ENCODE results near the gene MYBPHL. TPM values are rescaled to one million over a fixed set of nuclear protein-coding genes. Genes with fewer than 3 reads are reported as not detected.

Gene MYBPHL
- total RNA-seq, 4 donors from 2014 or later: 0.46 TPM; not detected in 3

DNA sequence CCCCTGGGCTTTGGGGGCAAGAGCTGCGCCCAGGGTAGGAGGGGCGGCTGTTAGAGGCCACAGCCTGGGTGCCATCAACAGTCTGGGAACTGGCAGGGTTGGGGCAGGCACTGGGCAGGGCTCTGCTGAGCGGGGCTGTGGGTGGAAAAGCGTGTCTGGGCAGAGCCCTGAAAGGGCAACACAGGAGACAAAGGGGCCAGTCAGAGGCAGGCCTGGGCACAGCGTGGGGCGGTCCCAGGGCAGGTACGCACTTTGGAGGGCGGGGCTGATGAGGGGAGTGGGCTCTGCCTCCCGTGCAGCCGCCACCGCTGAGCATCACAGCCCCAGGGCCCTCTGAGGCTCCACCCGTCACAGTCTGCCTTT lies 43.6 kb downstream of the MYBPHL start:
- 52% methylated on average over 5 of the region's 12 CpGs; no CpG with 5 or more reads in 1 of the 2 donors for WGBS, 2 donors (ENCODE audit: low coverage in 1 of 2)
- Histone ChIP-seq H3K27ac (peak overlapping the region in 3 of 4 donors; percentile 28 to 61 (median 54)), H3K4me1 (peaks cover 0 to 18% (median 0%) of the 10 kb centered on the region in 3 donors), H3K4me3 (no peak overlapping the region), H3K9me3 (no peaks in the 10 kb centered on the region), H3K36me3 (peaks cover 0 to 79% of the 10 kb centered on the region in 2 donors), H3K27me3 (no peaks in the 10 kb centered on the region)
- ATAC-seq: peak; percentile 4
- no peak for TF ChIP-seq POLR2A (IDR thresholded peaks at IDR 0.05)
- TF ChIP-seq EP300 (IDR thresholded peaks at IDR 0.05): no peak
- TF ChIP-seq, protein P1, sequence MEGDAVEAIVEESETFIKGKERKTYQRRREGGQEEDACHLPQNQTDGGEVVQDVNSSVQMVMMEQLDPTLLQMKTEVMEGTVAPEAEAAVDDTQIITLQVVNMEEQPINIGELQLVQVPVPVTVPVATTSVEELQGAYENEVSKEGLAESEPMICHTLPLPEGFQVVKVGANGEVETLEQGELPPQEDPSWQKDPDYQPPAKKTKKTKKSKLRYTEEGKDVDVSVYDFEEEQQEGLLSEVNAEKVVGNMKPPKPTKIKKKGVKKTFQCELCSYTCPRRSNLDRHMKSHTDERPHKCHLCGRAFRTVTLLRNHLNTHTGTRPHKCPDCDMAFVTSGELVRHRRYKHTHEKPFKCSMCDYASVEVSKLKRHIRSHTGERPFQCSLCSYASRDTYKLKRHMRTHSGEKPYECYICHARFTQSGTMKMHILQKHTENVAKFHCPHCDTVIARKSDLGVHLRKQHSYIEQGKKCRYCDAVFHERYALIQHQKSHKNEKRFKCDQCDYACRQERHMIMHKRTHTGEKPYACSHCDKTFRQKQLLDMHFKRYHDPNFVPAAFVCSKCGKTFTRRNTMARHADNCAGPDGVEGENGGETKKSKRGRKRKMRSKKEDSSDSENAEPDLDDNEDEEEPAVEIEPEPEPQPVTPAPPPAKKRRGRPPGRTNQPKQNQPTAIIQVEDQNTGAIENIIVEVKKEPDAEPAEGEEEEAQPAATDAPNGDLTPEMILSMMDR (IDR thresholded peaks at IDR 0.05): no peak
- no peak for TF ChIP-seq POLR2AphosphoS5 (IDR thresholded peaks at IDR 0.05)

GRCh38 chr1:109262231-109263055 lies 44.4 kb downstream of the MYBPHL start:
- H3K4me3 ChIP-seq: no peak overlapping the region
- no peak for ATAC-seq
- H3K27me3 ChIP-seq: no peaks in the 10 kb centered on the region
- H3K4me1 ChIP-seq: peaks cover 0 to 18% (median 0%) of the 10 kb centered on the region in 3 donors
- TF ChIP-seq, protein P1 (IDR thresholded peaks at IDR 0.05): no peak
- no peak for TF ChIP-seq POLR2A (IDR thresholded peaks at IDR 0.05)
- TF ChIP-seq EP300 (IDR thresholded peaks at IDR 0.05): no peak
- TF ChIP-seq POLR2AphosphoS5 (IDR thresholded peaks at IDR 0.05): no peak
- WGBS, 2 donors (ENCODE audit: low coverage in 1 of 2): 81% methylated on average over 3 of the region's 22 CpGs; no CpG with 5 or more reads in 1 of the 2 donors
- peaks cover 0 to 74% of the 10 kb centered on the region in 2 donors for H3K36me3 ChIP-seq
- H3K27ac ChIP-seq: peak overlapping the region in 2 of 4 donors; percentile 28 to 61
- H3K9me3 ChIP-seq: no peaks in the 10 kb centered on the region

GRCh38 chr1:109261578-109261977 lies 45.2 kb downstream of the MYBPHL start:
- Histone ChIP-seq H3K4me1 (peaks cover 0 to 18% (median 0%) of the 10 kb centered on the region in 3 donors), H3K9me3 (no peaks in the 10 kb centered on the region), H3K27me3 (no peaks in the 10 kb centered on the region), H3K4me3 (no peak overlapping the region), H3K36me3 (peaks cover 0 to 65% of the 10 kb centered on the region in 2 donors), H3K27ac (no peak overlapping the region)
- TF ChIP-seq POLR2A (IDR thresholded peaks at IDR 0.05) (no peak), EP300 (IDR thresholded peaks at IDR 0.05) (no peak), POLR2AphosphoS5 (IDR thresholded peaks at IDR 0.05) (no peak)
- TF ChIP-seq, protein P1 (IDR thresholded peaks at IDR 0.05): no peak
- WGBS, 2 donors (ENCODE audit: low coverage in 1 of 2): 70 to 100% methylated on average over 1 to 2 of the region's 6 CpGs
- no peak for ATAC-seq

DNA sequence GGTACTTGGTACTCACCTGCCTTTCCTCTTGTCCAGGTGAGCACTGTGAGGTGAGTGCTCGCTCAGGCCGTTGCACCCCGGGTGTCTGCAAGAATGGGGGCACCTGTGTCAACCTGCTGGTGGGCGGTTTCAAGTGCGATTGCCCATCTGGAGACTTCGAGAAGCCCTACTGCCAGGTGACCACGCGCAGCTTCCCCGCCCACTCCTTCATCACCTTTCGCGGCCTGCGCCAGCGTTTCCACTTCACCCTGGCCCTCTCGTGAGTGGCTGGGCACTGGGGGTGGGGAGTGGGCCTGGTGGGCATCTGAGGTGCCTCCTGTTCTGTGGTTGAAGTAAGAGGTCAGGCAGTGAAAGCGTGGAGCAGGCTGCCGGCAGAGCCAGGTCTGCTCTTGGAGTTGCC lies 45.8 kb downstream of the MYBPHL start:
- no peak overlapping the region for H3K4me3 ChIP-seq
- H3K9me3 ChIP-seq: no peaks in the 10 kb centered on the region
- no peak for TF ChIP-seq POLR2AphosphoS5 (IDR thresholded peaks at IDR 0.05)
- no peak for TF ChIP-seq EP300 (IDR thresholded peaks at IDR 0.05)
- no peak for TF ChIP-seq POLR2A (IDR thresholded peaks at IDR 0.05)
- TF ChIP-seq, protein P1 (IDR thresholded peaks at IDR 0.05): no peak
- no peak for ATAC-seq
- no peak overlapping the region for H3K27ac ChIP-seq
- no peaks in the 10 kb centered on the region for H3K27me3 ChIP-seq
- H3K36me3 ChIP-seq: peaks cover 0 to 63% of the 10 kb centered on the region in 2 donors
- H3K4me1 ChIP-seq: peaks cover 0 to 22% (median 0%) of the 10 kb centered on the region in 3 donors
- WGBS, 2 donors (ENCODE audit: low coverage in 1 of 2): 91% methylated on average over 6 of the region's 16 CpGs; no CpG with 5 or more reads in 1 of the 2 donors
